COR-L47 (cell line): Measurements from ENCODE around the gene MRGPRG.

Source experiments
- DNase-seq: peaks from one replicate; lab custom pipeline; 2025; lab: John Stamatoyannopoulos, UW

MRGPRG gene

DNA sequence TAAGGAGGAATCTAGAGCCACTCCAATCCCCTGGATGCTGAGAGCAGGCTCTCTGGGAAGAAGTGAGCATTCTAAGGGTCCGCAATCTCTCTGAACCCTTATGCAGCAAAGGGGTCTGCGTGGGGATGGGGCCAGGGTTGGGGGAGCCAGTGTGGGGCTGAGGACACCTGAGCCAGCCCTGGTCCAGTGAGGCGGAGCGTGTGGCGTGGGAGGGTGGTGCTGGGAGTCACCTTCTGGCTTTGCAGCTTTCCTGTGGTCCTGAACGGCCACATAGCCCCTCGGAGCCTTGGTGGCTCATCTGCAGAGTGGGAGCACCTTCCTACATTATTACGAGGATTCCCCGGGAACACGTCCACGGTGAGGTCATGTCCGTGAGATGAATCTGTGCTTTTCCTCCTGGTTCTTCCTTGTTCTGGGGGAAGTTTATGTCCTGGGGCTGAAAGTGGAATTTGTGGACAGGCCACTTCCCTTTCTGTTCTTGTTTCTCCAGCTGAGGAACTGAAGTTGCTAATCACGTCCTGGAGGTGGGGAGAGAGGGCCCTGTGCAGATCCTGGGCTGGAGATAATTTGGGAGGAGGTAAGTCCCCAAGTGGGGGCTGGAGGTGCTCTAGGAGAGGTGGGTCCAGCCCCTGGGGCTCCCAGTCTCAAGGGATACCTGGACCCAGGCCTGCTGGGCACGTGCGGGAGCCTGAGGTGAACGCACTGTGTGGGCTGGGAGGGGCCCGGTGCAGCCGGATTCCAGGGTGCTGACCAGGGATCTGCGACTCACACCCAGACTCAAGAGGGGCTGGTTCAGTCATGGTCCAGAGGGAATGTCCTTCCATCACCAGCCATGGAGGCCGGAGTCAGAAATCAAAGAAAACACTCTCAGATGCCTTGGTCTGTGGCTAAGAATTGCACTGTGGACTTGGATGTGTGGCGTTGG is 7.5 kb upstream of the MRGPRG start:
- DNase-seq: no peak

- no peak for DNase-seq
Measured at GRCh38 chr11:3225159-3225758, 6.6 kb upstream of the MRGPRG start.

GRCh38 chr11:3224401-3225057 is 5.9 kb upstream of the MRGPRG start:
- DNase-seq: no peak

- no peak for DNase-seq
Measured at GRCh38 chr11:3223932-3224381, 5.3 kb upstream of the MRGPRG start.

- no peak for DNase-seq
Measured at GRCh38 chr11:3222941-3223915, 4.6 kb upstream of the MRGPRG start.

DNA sequence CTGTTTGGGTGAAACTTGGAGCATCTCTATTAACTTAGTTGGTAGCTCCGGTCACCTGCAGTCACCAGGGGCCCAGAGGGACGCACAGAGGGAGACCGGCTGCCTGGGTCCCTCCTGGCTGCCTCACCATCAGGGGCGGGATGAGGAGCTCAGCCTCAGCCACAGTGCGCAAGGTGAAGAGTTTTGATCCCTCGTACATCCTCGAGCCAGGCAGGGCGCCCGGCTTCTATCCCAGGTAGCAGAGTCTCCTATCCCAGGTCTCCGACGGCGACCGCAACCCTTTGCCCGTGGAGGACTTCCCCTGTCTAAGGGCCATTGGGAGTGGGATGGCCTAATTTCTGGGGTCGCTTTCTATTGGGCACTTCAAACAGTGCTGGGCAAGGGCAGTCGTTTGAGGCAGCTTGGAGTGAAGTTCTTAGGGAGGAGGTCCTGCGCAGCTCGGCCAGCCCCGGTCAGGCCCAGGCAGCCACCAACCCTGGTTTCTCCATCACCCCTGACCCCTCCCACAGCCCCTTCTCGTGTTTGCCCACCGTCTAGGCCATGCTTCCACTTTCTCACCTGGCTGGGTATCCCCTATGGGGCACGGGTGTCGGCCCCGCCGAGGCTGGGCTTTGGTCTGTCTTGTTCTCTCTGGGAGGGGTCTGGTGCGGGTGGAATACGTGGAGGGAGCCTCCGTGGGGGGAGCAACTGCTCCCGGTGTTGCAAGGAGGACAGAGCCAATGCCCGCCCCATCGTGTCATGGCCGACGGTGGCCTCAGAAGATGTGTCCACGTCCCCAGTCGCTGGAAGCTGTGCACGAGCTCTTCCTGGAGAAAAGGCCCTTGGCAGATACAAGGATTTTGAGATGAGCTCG is 3.6 kb upstream of the MRGPRG start:
- no peak for DNase-seq

GRCh38 chr11:3221408-3222002 is 2.9 kb upstream of the MRGPRG start:
- DNase-seq: no peak

DNA sequence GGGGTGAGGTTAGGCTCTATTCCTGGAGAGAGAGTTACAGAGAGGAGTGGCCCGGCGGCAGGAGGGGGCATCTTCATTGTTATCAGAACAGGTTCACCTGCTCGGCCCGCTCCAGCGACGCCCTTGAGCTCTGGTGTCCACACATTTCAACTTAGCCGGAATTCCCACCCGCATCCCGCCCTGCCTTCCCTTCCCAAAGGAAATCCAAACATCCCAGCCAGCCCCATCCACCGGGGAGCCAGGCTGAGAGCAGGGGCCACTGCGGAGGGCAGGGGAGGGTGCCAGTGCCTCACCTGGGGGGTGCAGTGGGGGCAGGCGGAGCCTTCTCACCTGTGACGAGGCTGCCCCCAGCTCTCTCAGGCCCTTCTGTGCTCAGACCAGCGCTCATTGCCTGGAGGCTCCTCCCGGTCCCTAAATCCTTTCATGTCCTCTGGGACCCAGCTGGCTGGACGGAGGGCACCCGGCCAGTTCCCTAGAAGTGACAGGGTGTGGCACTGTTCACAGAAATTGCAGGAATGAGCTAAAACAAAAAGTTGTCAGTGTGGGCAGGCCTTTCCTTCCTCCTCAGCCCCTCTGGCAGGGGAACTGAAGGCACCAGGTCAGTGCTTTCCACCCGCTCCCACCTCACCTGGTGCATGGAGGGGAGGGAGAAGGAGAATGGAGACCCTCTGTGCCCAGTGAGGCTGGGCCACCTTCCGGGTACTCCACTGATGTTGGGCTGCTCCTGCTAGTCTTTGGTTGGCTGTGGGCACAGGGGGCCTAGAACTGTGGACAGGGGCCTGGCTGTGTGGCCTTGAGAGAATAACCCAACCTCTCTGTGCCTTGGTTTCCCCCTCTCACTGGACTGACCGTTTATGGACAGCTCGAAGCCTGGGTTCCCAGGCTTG is 2.2 kb upstream of the MRGPRG start:
- DNase-seq: no peak

DNA sequence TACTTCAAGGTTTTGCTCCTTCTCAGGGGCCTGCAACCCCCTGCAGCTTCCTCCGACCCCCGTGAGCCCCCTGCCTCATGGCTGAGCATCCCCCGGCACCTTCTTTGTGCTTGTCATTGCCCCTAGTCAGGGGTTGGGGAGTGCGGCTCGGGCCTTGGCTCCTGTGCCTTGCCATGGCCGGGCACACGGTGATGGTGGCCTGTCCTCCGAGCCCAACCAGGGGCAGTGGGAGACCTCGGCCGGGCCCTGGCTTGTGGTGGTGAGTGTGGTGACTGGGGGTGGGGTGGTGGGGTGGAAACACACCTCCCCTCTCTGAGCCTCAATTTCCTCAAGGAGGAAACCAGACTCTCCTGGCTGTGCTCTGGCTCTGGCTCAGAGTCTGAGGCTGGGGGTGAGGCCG is 1.5 kb upstream of the MRGPRG start:
- no peak for DNase-seq

- no peak for DNase-seq
Measured at GRCh38 chr11:3219281-3219892, 774 bp upstream of the MRGPRG start.

DNA sequence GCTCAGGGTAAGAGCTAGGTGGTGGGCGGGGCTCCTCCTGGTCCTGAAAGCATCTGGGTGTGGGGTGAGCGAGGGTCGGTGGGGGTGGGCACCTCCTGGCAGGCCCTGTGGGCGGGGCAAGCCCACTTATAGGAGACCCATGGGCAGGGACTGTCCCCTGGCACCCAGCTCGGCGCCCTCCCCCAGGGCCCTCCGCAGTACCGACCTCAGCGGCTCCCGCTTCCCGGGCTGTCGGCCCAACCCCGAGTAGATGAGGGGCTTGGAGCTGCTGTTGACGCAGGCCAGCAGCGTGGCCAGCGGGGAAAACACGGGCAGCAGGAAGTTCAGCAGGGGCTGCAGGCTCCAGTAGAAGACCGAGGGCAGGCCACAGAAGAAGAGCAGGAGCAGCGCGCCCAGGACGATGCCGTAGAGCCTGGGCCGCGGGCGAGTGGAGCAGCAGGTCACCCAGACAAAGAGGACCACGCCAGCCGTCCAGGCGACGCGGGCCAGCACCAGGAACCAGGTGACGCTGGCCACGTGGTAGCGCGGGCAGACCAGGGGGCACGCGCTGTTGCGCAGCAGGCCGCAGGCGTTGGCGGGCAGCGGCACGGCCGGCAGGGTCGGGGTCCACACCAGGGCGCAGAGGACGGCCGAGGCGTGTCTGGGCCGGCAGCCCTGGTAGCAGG is 663 bp downstream of the MRGPRG start:
- DNase-seq: no peak

DNA sequence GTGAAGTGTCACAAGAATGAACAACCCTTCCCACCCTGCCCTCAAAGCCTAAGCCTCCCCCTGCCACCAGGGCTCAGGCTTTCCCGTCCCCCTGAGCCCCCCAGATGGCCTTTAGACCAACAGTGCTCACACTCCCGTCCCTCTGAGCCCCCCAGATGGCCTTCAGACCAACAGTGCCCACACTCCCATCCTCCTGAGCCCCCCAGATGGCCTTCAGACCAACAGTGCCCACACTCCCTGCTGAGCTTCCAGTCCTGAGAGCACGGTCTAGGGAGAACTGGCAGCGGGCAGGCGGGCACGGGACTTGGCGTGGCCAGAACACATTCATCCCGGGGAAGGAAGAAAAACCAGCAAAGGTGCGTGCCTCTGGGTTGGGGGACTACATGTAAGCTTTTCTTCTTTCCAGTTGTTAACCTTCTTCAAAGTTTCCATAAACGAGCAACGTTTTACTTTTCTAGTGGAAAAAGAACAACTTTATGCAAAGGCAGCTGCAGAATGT is 2.5 kb downstream of the MRGPRG start:
- no peak for DNase-seq

GRCh38 chr11:3215346-3216026 is 3.1 kb downstream of the MRGPRG start:
- no peak for DNase-seq

DNA sequence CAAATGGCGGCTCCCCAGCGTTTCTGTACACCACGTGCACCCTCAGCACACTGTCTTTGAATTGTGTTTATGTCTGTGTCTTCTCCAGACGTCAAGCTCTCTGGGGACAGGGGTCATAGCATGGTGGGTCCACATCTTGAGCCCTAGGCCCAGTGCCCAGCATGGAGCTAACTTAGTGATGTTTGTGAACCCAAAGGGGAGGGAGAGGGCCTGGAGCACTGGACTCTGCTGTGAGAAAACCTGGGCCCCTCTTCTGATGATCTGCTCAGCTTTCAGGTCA is 4.3 kb downstream of the MRGPRG start:
- no peak for DNase-seq

- no peak for DNase-seq
Measured at GRCh38 chr11:3213659-3214419, 4.8 kb downstream of the MRGPRG start.

DNA sequence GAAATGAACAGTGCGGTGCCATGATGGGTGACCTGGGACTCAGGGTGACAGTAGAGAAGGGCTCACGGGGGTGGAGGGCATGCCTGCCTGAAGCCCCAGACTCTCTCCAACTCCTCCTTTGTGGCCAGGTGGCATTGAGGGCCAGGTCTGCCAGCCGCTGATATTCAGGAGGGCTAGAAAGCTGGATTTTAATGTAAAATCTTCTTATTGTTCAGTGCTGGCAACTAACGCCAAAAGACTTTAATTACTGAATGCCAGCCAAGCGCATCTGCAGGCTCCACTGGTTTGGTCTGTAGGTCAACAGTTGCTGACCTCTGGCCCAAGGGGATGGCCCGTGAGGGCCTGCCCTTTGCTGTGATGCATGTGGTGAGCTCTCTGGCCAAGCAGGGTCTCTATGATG is 10.3 kb downstream of the MRGPRG start:
- no peak for DNase-seq
